Glutamatergic neuron (in vitro differentiated cells): ENCODE measurements around the gene ROR1. TPM values are rescaled to one million over a fixed set of nuclear protein-coding genes. Genes with fewer than 3 reads are reported as not detected.

Experiments
- DNase-seq: peaks from one replicate; pipeline ENCODE4 v3.0.0; 2022
- H3K27ac Mint-ChIP-seq: one replicate; pipeline ENCODE4 v1.8.0; 2020; ENCODE audit warnings: mild to moderate bottlenecking, mixed read lengths, inconsistent platforms; ENCODE audit not compliant: unreplicated experiment
- H3K27me3 Mint-ChIP-seq: one replicate; pipeline ENCODE4 v1.8.0; 2020; ENCODE audit warnings: mild to moderate bottlenecking, moderate library complexity, mixed read lengths, inconsistent platforms; ENCODE audit not compliant: unreplicated experiment
- H3K36me3 Mint-ChIP-seq: one replicate; pipeline ENCODE4 v1.8.0; 2020; ENCODE audit warnings: mild to moderate bottlenecking, mixed read lengths, inconsistent platforms; ENCODE audit not compliant: unreplicated experiment
- H3K4me1 Mint-ChIP-seq: one replicate; pipeline ENCODE4 v1.8.0; 2020; ENCODE audit warnings: mild to moderate bottlenecking, low read depth, mixed read lengths, inconsistent platforms; ENCODE audit not compliant: unreplicated experiment
- H3K4me3 Mint-ChIP-seq: one replicate; pipeline ENCODE4 v1.8.0; 2020; ENCODE audit warnings: mild to moderate bottlenecking, mixed read lengths, inconsistent platforms; ENCODE audit not compliant: unreplicated experiment
- H3K9me3 Mint-ChIP-seq: one replicate; pipeline ENCODE4 v1.8.0; 2020; ENCODE audit warnings: mild to moderate bottlenecking, moderate library complexity, mixed read lengths, inconsistent platforms; ENCODE audit not compliant: unreplicated experiment
- CTCF ChIP-seq: fragments of 200-600 bp; sonication (generic); IDR thresholded peaks from one replicate; pipeline ENCODE4 v1.5.0; 2021; ENCODE audit not compliant: partially characterized antibody, unreplicated experiment
- total RNA-seq: library from RNA; stranded (reverse); fragmentation: NEBNext Ultra II Directional; extraction: Animal tissue kit (Norgen Biotek cat#: 25700); gene quantifications from one replicate; pipeline ENCODE4 v1.2.1, GENCODE V29; 2021; ENCODE audit not compliant: unreplicated experiment

The ROR1 gene
- total RNA-seq, 1 donor from 2014 or later: 11.3 TPM

DNA sequence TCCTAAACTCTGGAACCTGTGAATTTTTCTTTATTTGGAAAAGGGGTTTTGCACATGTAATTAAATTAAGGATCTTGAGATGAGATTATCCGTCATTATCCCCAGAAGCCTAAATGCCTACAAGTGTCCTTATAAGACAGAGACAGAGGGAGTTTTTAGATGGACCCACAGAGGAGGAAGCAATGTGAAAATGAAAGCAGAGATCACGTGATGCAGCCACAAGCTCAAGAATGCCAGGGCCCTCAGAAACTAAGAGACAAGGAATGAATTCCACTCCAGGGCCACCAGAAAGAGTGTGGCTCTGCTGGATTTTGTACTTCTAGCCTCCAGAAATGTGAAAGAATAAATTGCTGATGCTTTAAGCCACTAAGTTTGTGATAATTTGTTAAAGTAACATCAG, 246.0 kb downstream of the ROR1 start:
- no peaks in the 10 kb centered on the region for H3K9me3 Mint-ChIP-seq
- no peak for DNase-seq
- TF ChIP-seq CTCF: no peak
- no peaks in the 10 kb centered on the region for H3K27me3 Mint-ChIP-seq
- H3K4me3 Mint-ChIP-seq: no peak overlapping the region
- H3K27ac Mint-ChIP-seq: no peak overlapping the region
- no peaks in the 10 kb centered on the region for H3K36me3 Mint-ChIP-seq
- no peaks in the 10 kb centered on the region for H3K4me1 Mint-ChIP-seq

DNA sequence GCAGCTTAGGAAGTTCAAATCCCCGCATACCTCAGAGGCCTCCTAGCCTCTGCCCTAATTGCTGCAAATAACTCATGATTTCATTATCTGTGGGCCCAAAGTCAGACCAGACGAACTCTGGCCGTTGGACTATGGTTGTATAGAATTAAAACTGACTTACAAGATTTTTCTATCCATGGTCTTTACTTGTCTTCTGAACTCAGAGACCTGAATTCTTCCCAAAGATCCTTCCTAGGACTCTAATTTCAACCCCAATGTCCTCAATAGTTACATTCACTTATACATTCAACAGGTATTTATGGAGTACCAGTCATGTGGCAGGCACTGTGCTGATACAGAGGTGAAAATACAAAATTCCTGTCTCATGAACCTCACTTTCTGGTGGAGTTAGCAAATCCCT, 247.2 kb downstream of the ROR1 start:
- Mint-ChIP-seq H3K27me3 (no peaks in the 10 kb centered on the region), H3K9me3 (no peaks in the 10 kb centered on the region), H3K27ac (no peak overlapping the region), H3K4me1 (no peaks in the 10 kb centered on the region), H3K36me3 (no peaks in the 10 kb centered on the region), H3K4me3 (no peak overlapping the region)
- TF ChIP-seq CTCF: no peak
- DNase-seq: no peak

DNA sequence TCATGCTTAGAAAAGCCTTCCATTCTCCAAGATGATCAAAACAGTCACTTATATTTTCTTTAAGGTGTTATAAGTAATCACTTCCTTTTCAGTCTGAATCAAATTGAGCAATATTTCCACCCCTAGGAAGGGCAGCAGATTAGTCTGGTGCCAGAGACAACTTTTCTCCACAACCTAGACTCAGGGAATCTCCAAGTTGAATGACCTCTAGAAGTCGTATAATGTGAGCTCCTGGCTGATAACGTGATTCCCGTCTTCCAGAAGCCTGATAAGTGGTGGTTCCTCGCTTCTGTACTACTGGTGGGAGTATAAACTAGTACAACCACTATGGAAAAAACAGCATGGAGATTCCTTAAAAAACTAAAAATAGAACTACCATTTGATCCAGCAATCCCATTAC, 251.2 kb downstream of the ROR1 start:
- no peak overlapping the region for H3K4me3 Mint-ChIP-seq
- no peaks in the 10 kb centered on the region for H3K9me3 Mint-ChIP-seq
- H3K27ac Mint-ChIP-seq: no peak overlapping the region
- no peak for DNase-seq
- peaks cover 1% of the 10 kb centered on the region for H3K27me3 Mint-ChIP-seq
- no peaks in the 10 kb centered on the region for H3K36me3 Mint-ChIP-seq
- H3K4me1 Mint-ChIP-seq: no peaks in the 10 kb centered on the region
- no peak for TF ChIP-seq CTCF

DNA sequence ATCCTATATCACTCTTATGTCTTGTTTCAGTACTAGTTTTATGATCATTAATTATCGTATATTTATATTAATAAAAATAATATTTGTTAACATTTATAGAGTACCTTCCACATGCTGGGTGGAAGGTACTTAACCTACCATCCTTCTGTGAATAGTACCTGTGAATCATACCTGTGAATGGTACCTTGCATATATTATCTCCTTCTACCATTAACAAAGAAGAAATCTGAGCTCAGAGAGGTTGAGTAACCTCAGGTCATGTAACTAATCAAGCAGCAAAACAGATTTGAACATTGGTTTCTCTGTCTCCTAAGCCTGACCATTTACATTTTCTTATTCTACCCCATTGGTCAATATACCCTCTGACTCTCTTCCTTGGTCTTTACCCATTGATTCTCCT, 255.2 kb downstream of the ROR1 start:
- TF ChIP-seq CTCF: no peak
- no peak for DNase-seq
- no peaks in the 10 kb centered on the region for H3K9me3 Mint-ChIP-seq
- H3K27ac Mint-ChIP-seq: no peak overlapping the region
- H3K4me1 Mint-ChIP-seq: no peaks in the 10 kb centered on the region
- H3K27me3 Mint-ChIP-seq: peaks cover 1% of the 10 kb centered on the region
- H3K36me3 Mint-ChIP-seq: no peaks in the 10 kb centered on the region
- no peak overlapping the region for H3K4me3 Mint-ChIP-seq

- H3K4me1 Mint-ChIP-seq: no peaks in the 10 kb centered on the region
- DNase-seq: no peak
- no peak overlapping the region for H3K27ac Mint-ChIP-seq
- no peaks in the 10 kb centered on the region for H3K36me3 Mint-ChIP-seq
- H3K27me3 Mint-ChIP-seq: peaks cover 1% of the 10 kb centered on the region
- TF ChIP-seq CTCF: no peak
- no peak overlapping the region for H3K4me3 Mint-ChIP-seq
- no peaks in the 10 kb centered on the region for H3K9me3 Mint-ChIP-seq
Measured at GRCh38 chr1:64030411-64030810, 256.6 kb downstream of the ROR1 start.
